ENCODE results near the gene ADAMTS5.

DNA sequence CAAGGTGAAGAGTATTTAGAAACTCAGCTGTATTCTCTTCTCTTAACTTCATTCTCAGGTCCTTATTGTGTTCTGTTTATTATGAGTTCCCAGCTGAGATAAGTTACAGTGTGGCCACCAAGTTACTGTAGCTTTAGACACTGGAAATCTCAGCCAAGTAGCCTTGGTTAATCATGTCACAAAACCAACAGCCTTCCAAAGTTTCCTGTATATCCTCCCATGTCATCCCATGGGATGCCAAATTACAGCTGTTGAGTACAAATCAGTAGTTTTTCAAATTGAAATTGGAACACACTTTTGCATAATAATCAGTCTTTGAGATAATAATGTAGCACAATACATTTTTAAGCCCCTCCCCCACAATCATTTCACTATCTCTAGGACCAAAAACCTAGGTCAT, 10.7 kb downstream of the ADAMTS5 start:
- TF ChIP-seq ZNF709 (CRISPR knock-in tag; IDR thresholded peaks at IDR 0.05): no peak
- TF ChIP-seq CREM (IDR thresholded peaks at IDR 0.05): no peak
- no peak for TF ChIP-seq CREM (CRISPR knock-in tag; IDR thresholded peaks at IDR 0.05)
- TF ChIP-seq, protein P1, sequence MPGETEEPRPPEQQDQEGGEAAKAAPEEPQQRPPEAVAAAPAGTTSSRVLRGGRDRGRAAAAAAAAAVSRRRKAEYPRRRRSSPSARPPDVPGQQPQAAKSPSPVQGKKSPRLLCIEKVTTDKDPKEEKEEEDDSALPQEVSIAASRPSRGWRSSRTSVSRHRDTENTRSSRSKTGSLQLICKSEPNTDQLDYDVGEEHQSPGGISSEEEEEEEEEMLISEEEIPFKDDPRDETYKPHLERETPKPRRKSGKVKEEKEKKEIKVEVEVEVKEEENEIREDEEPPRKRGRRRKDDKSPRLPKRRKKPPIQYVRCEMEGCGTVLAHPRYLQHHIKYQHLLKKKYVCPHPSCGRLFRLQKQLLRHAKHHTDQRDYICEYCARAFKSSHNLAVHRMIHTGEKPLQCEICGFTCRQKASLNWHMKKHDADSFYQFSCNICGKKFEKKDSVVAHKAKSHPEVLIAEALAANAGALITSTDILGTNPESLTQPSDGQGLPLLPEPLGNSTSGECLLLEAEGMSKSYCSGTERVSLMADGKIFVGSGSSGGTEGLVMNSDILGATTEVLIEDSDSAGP (CRISPR knock-in tag; IDR thresholded peaks at IDR 0.05; ENCODE audit: borderline replicate concordance): no peak
- no peak for TF ChIP-seq ETV5 (CRISPR knock-in tag; IDR thresholded peaks at IDR 0.05; ENCODE audit: borderline replicate concordance)
- TF ChIP-seq ZNF331 (CRISPR knock-in tag; IDR thresholded peaks at IDR 0.05): no peak
- TF ChIP-seq ZSCAN25 (CRISPR knock-in tag; IDR thresholded peaks at IDR 0.05): no peak
- no peak for TF ChIP-seq ZNF34 (CRISPR knock-in tag; IDR thresholded peaks at IDR 0.05; ENCODE audit: borderline replicate concordance)
- TF ChIP-seq, protein P2, sequence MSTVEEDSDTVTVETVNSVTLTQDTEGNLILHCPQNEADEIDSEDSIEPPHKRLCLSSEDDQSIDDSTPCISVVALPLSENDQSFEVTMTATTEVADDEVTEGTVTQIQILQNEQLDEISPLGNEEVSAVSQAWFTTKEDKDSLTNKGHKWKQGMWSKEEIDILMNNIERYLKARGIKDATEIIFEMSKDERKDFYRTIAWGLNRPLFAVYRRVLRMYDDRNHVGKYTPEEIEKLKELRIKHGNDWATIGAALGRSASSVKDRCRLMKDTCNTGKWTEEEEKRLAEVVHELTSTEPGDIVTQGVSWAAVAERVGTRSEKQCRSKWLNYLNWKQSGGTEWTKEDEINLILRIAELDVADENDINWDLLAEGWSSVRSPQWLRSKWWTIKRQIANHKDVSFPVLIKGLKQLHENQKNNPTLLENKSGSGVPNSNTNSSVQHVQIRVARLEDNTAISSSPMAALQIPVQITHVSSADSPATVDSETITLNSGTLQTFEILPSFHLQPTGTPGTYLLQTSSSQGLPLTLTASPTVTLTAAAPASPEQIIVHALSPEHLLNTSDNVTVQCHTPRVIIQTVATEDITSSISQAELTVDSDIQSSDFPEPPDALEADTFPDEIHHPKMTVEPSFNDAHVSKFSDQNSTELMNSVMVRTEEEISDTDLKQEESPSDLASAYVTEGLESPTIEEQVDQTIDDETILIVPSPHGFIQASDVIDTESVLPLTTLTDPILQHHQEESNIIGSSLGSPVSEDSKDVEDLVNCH (CRISPR knock-in tag; IDR thresholded peaks at IDR 0.05): no peak
- TF ChIP-seq MXD4 (CRISPR knock-in tag; IDR thresholded peaks at IDR 0.05): no peak
- no peak for TF ChIP-seq MLLT10 (CRISPR knock-in tag; IDR thresholded peaks at IDR 0.05)
- TF ChIP-seq, protein P3, sequence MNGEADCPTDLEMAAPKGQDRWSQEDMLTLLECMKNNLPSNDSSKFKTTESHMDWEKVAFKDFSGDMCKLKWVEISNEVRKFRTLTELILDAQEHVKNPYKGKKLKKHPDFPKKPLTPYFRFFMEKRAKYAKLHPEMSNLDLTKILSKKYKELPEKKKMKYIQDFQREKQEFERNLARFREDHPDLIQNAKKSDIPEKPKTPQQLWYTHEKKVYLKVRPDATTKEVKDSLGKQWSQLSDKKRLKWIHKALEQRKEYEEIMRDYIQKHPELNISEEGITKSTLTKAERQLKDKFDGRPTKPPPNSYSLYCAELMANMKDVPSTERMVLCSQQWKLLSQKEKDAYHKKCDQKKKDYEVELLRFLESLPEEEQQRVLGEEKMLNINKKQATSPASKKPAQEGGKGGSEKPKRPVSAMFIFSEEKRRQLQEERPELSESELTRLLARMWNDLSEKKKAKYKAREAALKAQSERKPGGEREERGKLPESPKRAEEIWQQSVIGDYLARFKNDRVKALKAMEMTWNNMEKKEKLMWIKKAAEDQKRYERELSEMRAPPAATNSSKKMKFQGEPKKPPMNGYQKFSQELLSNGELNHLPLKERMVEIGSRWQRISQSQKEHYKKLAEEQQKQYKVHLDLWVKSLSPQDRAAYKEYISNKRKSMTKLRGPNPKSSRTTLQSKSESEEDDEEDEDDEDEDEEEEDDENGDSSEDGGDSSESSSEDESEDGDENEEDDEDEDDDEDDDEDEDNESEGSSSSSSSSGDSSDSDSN (CRISPR knock-in tag; IDR thresholded peaks at IDR 0.05): no peak
- TF ChIP-seq IRX3 (CRISPR knock-in tag; IDR thresholded peaks at IDR 0.05; ENCODE audit: borderline replicate concordance, low read depth): no peak
- TF ChIP-seq NBN (conservative IDR thresholded peaks at IDR 0.05): no peak

Data from HepG2 (cell line).